Measurements from ENCODE around the gene GJA5. TPM values are rescaled to one million over a fixed set of nuclear protein-coding genes. Genes with fewer than 3 reads are reported as not detected.

The GJA5 gene
- total RNA-seq, 1 donor from 2014 or later = not detected

- no peak overlapping the region for H3K27ac Mint-ChIP-seq
- no peaks in the 10 kb centered on the region for H3K4me1 Mint-ChIP-seq
- H3K9me3 Mint-ChIP-seq = no peaks in the 10 kb centered on the region
- no peak for ATAC-seq (ENCODE audit: low read depth)
- H3K27me3 Mint-ChIP-seq = peaks cover 9% of the 10 kb centered on the region
- ChIA-PET CTCF (no interaction called here), POLR2A (no interaction called here)
- intact Hi-C loops (cut with micrococcal nuclease) = no loop called here
- no peak overlapping the region for H3K4me3 Mint-ChIP-seq
- DNase-seq = no peak
- no peak for TF ChIP-seq CTCF (IDR thresholded peaks at IDR 0.05)
- H3K36me3 Mint-ChIP-seq (ENCODE audit: low read depth) = no peaks in the 10 kb centered on the region
Measured at GRCh38 chr1:147741065-147741464, 19.3 kb downstream of the GJA5 start.

- Mint-ChIP-seq H3K4me3 (no peak overlapping the region), H3K4me1 (no peaks in the 10 kb centered on the region), H3K27ac (no peak overlapping the region), H3K27me3 (peaks cover 11% of the 10 kb centered on the region), H3K36me3 (ENCODE audit: low read depth) (no peaks in the 10 kb centered on the region), H3K9me3 (no peaks in the 10 kb centered on the region)
- DNase-seq = no peak
- POLR2A ChIA-PET = no interaction called here
- CTCF ChIA-PET = no interaction called here
- TF ChIP-seq CTCF (IDR thresholded peaks at IDR 0.05) = no peak
- no peak for ATAC-seq (ENCODE audit: low read depth)
- intact Hi-C loops (cut with micrococcal nuclease) = no loop called here
Measured at GRCh38 chr1:147740391-147740790, 20.0 kb downstream of the GJA5 start.

GRCh38 chr1:147738739-147739476 lies 21.5 kb downstream of the GJA5 start:
- no peak for TF ChIP-seq CTCF (IDR thresholded peaks at IDR 0.05)
- Mint-ChIP-seq H3K36me3 (ENCODE audit: low read depth) (no peaks in the 10 kb centered on the region), H3K27ac (no peak overlapping the region), H3K4me3 (no peak overlapping the region), H3K9me3 (peaks cover 4% of the 10 kb centered on the region), H3K27me3 (peaks cover 6% of the 10 kb centered on the region), H3K4me1 (no peaks in the 10 kb centered on the region)
- DNase-seq (no peak), ATAC-seq (ENCODE audit: low read depth) (no peak)
- CTCF ChIA-PET = no interaction called here
- intact Hi-C loops (cut with micrococcal nuclease) = no loop called here
- POLR2A ChIA-PET = no interaction called here

- Mint-ChIP-seq H3K4me1 (no peaks in the 10 kb centered on the region), H3K27ac (no peak overlapping the region), H3K4me3 (no peak overlapping the region), H3K27me3 (peaks cover 10% of the 10 kb centered on the region), H3K36me3 (ENCODE audit: low read depth) (no peaks in the 10 kb centered on the region), H3K9me3 (peaks cover 4% of the 10 kb centered on the region)
- no peak for TF ChIP-seq CTCF (IDR thresholded peaks at IDR 0.05)
- intact Hi-C loops (cut with micrococcal nuclease) = no loop called here
- ChIA-PET CTCF (no interaction called here), POLR2A (no interaction called here)
- DNase-seq (no peak), ATAC-seq (ENCODE audit: low read depth) (no peak)
Measured at GRCh38 chr1:147738129-147738528, 22.3 kb downstream of the GJA5 start.

- intact Hi-C loops (cut with micrococcal nuclease) = no loop called here
- H3K27me3 Mint-ChIP-seq = peaks cover 14% of the 10 kb centered on the region
- H3K4me1 Mint-ChIP-seq = no peaks in the 10 kb centered on the region
- no peak for TF ChIP-seq CTCF (IDR thresholded peaks at IDR 0.05)
- DNase-seq (no peak), ATAC-seq (ENCODE audit: low read depth) (no peak)
- H3K9me3 Mint-ChIP-seq = peaks cover 4% of the 10 kb centered on the region
- H3K4me3 Mint-ChIP-seq = no peak overlapping the region
- POLR2A ChIA-PET = no interaction called here
- CTCF ChIA-PET = no interaction called here
- H3K36me3 Mint-ChIP-seq (ENCODE audit: low read depth) = no peaks in the 10 kb centered on the region
- H3K27ac Mint-ChIP-seq = no peak overlapping the region
Measured at GRCh38 chr1:147736883-147737282, 23.5 kb downstream of the GJA5 start.

Measured in activated B cell treated with CpG ODN at 0.5 μM for 24 hours (primary cell).